HG03103 (cell line): ENCODE data around the gene ZFP1.

Source experiments
- ATAC-seq: cut with Tn5 transposase; IDR thresholded peaks from one replicate; pipeline ENCODE4 v1.9.1; 2021; ENCODE audit warnings: low read depth; ENCODE audit not compliant: unreplicated experiment

Gene ZFP1

DNA sequence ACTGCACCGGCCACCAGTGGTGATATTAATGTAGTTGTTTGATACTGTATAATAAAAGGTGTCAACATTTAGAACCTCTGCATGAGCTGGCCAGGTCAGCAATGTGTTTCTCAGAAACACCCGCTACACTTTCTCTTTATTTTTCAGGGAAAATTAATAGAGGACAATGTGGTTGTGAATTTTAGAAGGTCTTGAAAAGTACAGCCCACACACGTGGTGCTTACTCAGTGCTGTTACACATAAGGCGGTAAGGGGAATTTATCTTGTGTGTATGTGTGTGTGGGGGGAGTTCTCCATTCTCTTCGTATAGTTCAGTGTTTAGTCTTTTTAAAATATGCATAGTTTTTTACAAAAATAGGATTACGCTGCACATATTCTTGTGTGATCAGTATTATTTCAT is 4.4 kb upstream of the ZFP1 start:
- ATAC-seq = no peak

GRCh38 chr16:75147968-75148310 is 385 bp upstream of the ZFP1 start:
- no peak for ATAC-seq

- ATAC-seq = no peak
These were observed 3.5 kb downstream of the ZFP1 start for GRCh38 chr16:75151798-75152197.

GRCh38 chr16:75152635-75153034 is 4.3 kb downstream of the ZFP1 start:
- ATAC-seq = no peak

DNA sequence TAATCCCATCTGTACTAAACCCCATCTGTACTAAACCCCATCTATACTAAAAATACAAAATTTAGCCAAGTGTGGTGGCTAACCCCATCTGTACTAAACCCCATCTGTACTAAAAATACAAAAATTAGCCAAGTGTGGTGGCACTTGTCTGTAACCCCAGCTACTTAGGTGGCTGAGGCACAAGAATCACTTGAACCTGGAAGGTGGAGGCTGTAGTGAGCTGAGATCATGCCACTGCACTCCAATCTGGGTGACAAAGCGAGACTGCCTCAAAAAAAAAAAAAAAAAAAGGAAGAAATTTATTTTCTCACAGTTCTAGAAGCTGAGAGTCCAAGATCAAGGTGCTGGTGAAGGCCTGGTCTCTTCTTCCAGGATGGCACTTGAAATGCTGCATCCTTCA is 12.1 kb downstream of the ZFP1 start:
- ATAC-seq = no peak

DNA sequence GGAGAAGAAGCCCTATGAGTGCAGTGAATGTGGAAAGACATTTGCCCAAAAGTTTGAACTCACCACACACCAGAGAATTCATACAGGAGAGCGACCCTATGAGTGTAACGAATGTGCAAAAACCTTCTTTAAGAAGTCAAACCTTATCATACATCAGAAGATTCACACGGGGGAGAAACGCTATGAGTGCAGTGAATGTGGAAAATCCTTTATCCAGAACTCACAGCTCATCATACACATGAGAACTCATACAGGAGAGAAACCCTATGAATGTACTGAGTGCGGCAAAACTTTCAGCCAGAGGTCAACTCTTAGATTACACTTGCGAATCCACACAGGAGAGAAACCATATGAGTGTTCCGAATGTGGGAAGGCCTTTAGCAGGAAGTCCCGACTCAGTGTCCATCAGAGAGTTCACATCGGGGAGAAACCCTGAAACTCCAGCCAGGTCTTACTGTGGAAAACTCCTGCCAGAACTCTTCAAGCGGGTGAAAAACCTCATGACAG is 21.6 kb downstream of the ZFP1 start:
- no peak for ATAC-seq

DNA sequence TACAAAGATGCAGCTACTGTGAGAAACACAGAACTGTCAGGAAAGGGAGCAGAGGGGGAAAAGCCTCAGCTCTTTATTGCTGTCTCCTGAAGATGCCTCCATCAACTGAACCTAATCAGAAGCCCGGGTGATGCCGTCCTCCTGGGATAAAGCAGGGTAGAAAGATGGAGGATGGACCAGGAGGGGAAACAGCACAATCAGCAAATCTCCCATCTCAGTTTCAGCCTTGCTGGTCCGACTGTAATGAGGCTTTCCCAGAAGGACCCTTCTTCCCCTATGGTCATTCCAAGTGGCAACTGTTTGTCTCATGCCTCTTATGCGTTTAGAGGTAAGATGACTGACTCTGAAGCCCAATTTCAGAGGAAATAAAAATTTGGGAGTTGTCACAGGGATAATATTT is 24.3 kb downstream of the ZFP1 start:
- no peak for ATAC-seq

GRCh38 chr16:75175074-75175473 is 26.8 kb downstream of the ZFP1 start:
- ATAC-seq = no peak

- ATAC-seq = no peak
These were observed 28.6 kb downstream of the ZFP1 start for GRCh38 chr16:75176926-75177325.

DNA sequence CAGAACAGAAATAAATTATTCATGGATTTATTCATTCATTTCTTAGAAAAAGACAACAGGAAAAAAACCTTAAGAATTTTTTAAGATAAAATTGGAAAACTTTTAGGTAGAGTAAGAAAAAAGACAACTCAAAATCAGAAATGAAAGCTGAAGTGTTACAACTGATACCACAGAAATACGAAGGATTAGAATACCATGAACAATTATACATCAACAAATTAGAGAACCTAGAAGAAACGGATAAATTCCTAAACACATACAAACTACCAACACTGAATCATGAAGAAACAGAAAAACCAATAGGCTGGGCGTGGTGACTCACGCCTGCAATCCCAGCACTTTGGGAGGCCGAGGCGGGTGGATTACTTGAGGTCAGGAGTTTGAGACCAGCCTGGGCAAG is 30.9 kb downstream of the ZFP1 start:
- ATAC-seq = no peak

GRCh38 chr16:75181630-75182029 is 33.3 kb downstream of the ZFP1 start:
- ATAC-seq = no peak

DNA sequence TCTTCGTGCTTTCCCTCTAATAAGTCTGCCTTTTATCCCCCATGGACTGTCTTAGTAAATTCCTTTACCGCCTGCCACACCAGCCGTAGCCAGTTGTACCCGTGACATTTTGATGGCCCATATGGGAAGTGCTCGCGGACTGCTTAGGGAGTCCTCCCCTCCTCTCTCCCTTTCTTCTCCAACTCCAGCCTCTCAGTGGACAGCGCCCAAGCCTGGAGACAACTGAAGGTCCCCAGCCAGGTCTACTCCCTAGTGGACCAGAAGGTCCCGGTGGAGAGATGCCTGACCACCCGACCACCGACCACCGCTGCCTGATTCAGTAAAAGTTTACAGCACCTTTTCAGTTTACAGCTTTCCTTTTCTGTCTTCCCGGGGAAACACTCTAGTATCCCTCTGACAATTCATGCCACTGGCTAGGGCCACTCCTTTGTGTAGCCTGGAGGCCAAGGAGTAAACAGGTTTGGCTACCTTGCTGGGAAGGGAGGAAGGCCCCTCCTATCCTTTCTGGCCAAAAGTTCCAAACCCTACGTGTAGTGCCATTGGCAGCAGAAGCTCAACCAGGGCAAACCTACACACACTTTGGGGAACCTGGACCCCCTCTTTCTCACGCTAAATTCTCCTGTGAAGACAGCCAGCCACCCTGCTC is 40.6 kb downstream of the ZFP1 start:
- ATAC-seq = no peak

DNA sequence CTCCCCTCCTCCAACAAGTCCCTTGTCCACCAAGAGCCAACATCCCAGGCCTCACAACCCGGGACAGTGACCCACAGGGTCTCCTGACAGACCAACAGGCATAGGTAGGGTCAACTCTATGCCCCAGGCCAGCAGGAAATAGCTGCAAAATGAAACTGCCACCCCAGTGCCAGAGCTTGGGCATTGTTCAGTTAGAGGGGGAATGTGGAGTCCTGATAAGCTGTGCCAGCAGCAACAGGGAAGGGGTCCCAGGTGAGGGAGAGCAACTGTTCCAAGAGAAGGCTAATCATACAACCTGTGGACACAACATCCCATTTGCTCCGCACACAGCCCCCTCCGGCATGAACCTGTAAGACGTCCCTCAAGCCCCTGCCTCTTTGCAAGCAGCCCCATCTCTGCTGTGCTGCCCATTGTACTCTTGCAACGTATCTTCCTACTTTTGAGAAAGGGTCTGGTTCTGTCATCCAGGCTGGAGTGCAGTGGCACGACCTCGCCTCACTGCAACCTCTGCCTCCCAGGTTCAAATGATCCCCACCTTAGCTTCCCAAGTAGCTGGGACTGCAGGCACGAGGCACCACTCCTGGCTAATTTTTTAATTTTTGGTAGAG is 41.4 kb downstream of the ZFP1 start:
- no peak for ATAC-seq

- no peak for ATAC-seq
These were observed 44.4 kb downstream of the ZFP1 start for GRCh38 chr16:75192606-75193264.

DNA sequence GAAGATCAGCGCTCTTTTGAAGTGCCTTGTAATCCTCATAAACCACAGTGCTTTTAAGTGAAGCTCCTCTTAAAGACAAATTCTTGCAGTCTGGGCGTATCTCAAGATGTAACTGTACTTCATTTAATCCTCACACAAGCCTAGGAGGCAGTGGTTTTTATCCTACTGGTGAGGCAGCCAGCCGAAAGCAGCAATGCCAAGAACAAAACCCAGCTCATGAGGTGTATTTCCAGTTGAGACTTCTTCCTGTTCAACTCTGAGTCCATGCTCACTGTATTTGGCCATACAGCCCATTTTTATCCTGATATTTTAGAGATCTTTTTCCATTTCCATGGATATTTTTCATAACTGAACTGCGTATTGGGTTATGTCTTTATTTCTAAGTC is 44.9 kb downstream of the ZFP1 start:
- no peak for ATAC-seq

GRCh38 chr16:75193730-75194444 is 45.6 kb downstream of the ZFP1 start:
- ATAC-seq = no peak

- no peak for ATAC-seq
These were observed 47.8 kb downstream of the ZFP1 start for GRCh38 chr16:75195811-75196790.

DNA sequence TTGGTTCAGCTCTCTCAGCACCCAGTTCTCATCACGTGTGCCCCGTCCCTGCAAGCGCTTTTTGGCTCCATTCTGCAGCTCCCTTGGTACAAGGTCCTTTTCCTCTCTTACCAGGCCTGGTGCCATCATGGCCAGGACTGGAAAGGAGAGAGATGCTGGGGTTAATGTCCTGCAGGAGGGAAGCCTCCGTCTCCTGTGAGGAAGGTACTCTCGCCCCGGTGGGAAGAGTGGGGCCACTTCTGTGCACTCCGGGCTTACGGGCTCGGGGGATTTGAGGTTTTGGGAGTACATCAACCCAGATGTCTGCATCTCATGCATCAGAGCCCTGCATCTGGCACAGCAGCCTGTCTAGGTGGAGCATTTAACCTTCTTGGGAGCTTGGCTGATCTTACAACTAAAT is 48.5 kb downstream of the ZFP1 start:
- no peak for ATAC-seq

- no peak for ATAC-seq
These were observed 49.3 kb downstream of the ZFP1 start for GRCh38 chr16:75197522-75198134.

DNA sequence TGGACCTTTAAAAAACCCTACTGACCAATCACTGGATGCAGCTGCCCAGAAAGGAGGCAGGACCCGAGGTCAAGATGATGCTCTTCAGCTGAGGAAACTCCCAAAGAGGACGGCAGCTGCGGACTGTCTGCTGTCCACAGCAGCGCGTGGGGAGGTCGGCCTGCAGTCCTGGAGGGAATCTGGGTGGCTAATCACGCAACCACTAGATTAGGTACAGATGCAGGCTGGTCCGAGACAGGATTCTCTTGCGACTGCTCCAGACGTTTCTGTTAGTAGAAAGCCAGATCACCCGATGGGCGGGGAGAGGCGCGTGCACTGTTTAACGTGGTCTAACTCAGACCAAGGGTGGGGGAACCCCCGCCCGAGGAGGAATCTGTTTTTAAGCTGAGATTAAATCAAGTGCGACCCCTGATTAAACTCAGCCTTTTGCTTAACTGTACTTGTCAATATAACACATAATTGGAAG is 49.8 kb downstream of the ZFP1 start:
- ATAC-seq = no peak
